ENCODE measurements around the gene WDFY2. TPM values are rescaled to one million over a fixed set of nuclear protein-coding genes. Genes with fewer than 3 reads are reported as not detected.

The WDFY2 gene
- total RNA-seq, 1 experiment from 2014 or later = 26.4 TPM

- no peak overlapping the region for H3T11ph ChIP-seq (ENCODE audit: low read length)
- H2AFZ ChIP-seq (ENCODE audit: low read length) = no peak overlapping the region
- no peak overlapping the region for H3K4me3 Mint-ChIP-seq
- H3K9me3 Mint-ChIP-seq = no peaks in the 10 kb centered on the region
- H3K23ac ChIP-seq (ENCODE audit: insufficient read length, low read depth, low read length) = no peak overlapping the region
- no peak overlapping the region for H3K27ac ChIP-seq (ENCODE audit: insufficient read length, low read depth, low read length)
- H3K27me3 Mint-ChIP-seq (ENCODE audit: low read depth) = no peaks in the 10 kb centered on the region
- no peaks in the 10 kb centered on the region for H3K23me2 ChIP-seq (ENCODE audit: insufficient read length, low read depth, low read length, poor library complexity, severe bottlenecking)
- no peak overlapping the region for H3K18ac ChIP-seq (ENCODE audit: insufficient read length, low read depth, low read length)
- H2BK12ac ChIP-seq (ENCODE audit: insufficient read length, low read depth, low read length) = no peak overlapping the region
- no peak overlapping the region for H4K91ac ChIP-seq (ENCODE audit: insufficient read length, low read depth, low read length)
- no peak overlapping the region for H2BK20ac ChIP-seq (ENCODE audit: low read depth, low read length, poor library complexity, severe bottlenecking)
- no peaks in the 10 kb centered on the region for H3K9me3 ChIP-seq (ENCODE audit: control insufficient read depth, low read depth, low read length)
- no peak overlapping the region for H2AK5ac ChIP-seq (ENCODE audit: insufficient read length, low read length)
- H3K4me2 ChIP-seq (ENCODE audit: insufficient read depth, insufficient read length, low read length) = no peak overlapping the region
- H3K27ac Mint-ChIP-seq = no peak overlapping the region; a peak in 1 of 7 replicates
- no peaks in the 10 kb centered on the region for H3K27me3 ChIP-seq (ENCODE audit: insufficient read depth, low read length)
- no peak overlapping the region for H2BK5ac ChIP-seq (ENCODE audit: insufficient read length, low read length)
- no peaks in the 10 kb centered on the region for H4K20me1 ChIP-seq (ENCODE audit: control insufficient read depth, insufficient read depth, insufficient read length)
- no peak overlapping the region for H3K9ac ChIP-seq (ENCODE audit: extremely low read depth, insufficient read length, low read length)
- TF ChIP-seq CTCF (conservative IDR thresholded peaks at IDR 0.05) = no peak
- H3K4me1 Mint-ChIP-seq = peaks cover 38 to 41% of the 10 kb centered on the region in 2 experiments
- no peak overlapping the region for H3K4ac ChIP-seq (ENCODE audit: low read depth, low read length)
- whole genome bisulfite sequencing (ENCODE audit: extremely low coverage, insufficient read length, low lambda C conversion rate) = no CpG with 5 or more reads among the region's 2 CpGs
- peaks cover 17% of the 10 kb centered on the region; the same call in 1 of the 2 replicates for H3K79me2 ChIP-seq (ENCODE audit: insufficient read depth, low read length)
- no peak overlapping the region for H2BK15ac ChIP-seq (ENCODE audit: low read depth, low read length)
- H3K56ac ChIP-seq (ENCODE audit: insufficient read length, low read depth, low read length) = no peak overlapping the region
- no peak overlapping the region for H2BK120ac ChIP-seq (ENCODE audit: low read depth, low read length, poor library complexity, severe bottlenecking)
- H3K79me1 ChIP-seq (ENCODE audit: insufficient read depth, low read depth, low read length, poor library complexity, severe bottlenecking) = peaks cover 3% of the 10 kb centered on the region
- H3K36me3 Mint-ChIP-seq (ENCODE audit: insufficient read depth in 1 of 3, low read depth in 3 of 3) = no peaks in the 10 kb centered on the region
- H3K4me1 ChIP-seq (ENCODE audit: insufficient read depth, low read length) = peaks cover 6% of the 10 kb centered on the region; the same call in 1 of the 2 replicates
- DNase-seq = no peak
- H4K5ac ChIP-seq (ENCODE audit: insufficient read length, low read depth, low read length) = no peak overlapping the region
- no peak overlapping the region for H4K8ac ChIP-seq (replicated peaks; ENCODE audit: insufficient read length, low read depth, low read length)
- no peak overlapping the region for H3K14ac ChIP-seq (ENCODE audit: insufficient read depth, low read length)
Observed at GRCh38 chr13:51613535-51613934, 29.3 kb downstream of the WDFY2 start.
